HCT116 (cell line): ENCODE results near the gene CTXND1. TPM values are rescaled to one million over a fixed set of nuclear protein-coding genes. Genes with fewer than 3 reads are reported as not detected.

ENCODE experiments used
- ATAC-seq: fragments of 200-7000 bp; cut with Tn5 transposase; 2 replicates; pipeline ENCODE4 v1.9.1; 2020; ENCODE audit warnings: mild to moderate bottlenecking, moderate library complexity
- BruUV-seq: library from RNA; stranded (reverse); fragments of 400-500 nt; replicated peaks from 2 replicates; lab custom pipeline; 2021; lab: Mats Ljungman, UMichigan
- CTCF ChIA-PET: fragments of 300-600 bp; sonication (Branson Sonifier 250); formaldehyde crosslinking; loops from one replicate; lab custom pipeline; 2021; ENCODE audit warnings: antibody characterized with exemption; lab: Charles Lee
- POLR2A ChIA-PET: fragments of 300-600, 350-600 bp; sonication (Branson Sonifier 250); formaldehyde crosslinking; loops from one replicate; lab custom pipeline; 2021; ENCODE audit warnings: antibody characterized with exemption; lab: Charles Lee
- RAD21 ChIA-PET, 2 experiments: fragments of 300-600 bp; sonication (Branson Sonifier 250); formaldehyde crosslinking; loops; one replicate each; lab custom pipeline; 2023; ENCODE audit warnings: low total read pairs in 2 of 2; ENCODE audit not compliant: uncharacterized antibody in 2 of 2, unreplicated experiment in 2 of 2, low non-redundant PET in 1 of 2; lab: Charles Lee
- DNase-seq: peaks from one replicate; pipeline ENCODE4 v3.0.0-alpha.2; 2010; ENCODE audit warnings: low read depth, low spot score
- H2AFZ ChIP-seq: fragments of 200-600 bp; shearing (Covaris generic), sonication (generic); 2 replicates; pipeline ENCODE4 v1.6.1; 2017; ENCODE audit warnings: low read depth, mixed run types, mixed read lengths, antibody characterized with exemption, low read length; ENCODE audit not compliant: poor library complexity, severe bottlenecking
- H3K27ac ChIP-seq: 2 replicates; pipeline ENCODE4 v1.5.1; 2012; ENCODE audit warnings: low read depth, low read length
- H3K27me3 ChIP-seq: fragments of 200-600 bp; sonication (generic); 2 replicates; pipeline ENCODE4 v1.6.1; 2016; ENCODE audit warnings: mixed run types, low read length, mixed read lengths; ENCODE audit not compliant: insufficient read depth
- H3K36me3 ChIP-seq, 2 experiments: fragments of 200-500 bp in 1 of 2; fragments of 200-600 bp in 1 of 2; sonication (Bioruptor generic) in 1 of 2; sonication (generic) in 1 of 2; 2 replicates each; pipeline versions ENCODE4 v1.5.1 to v1.6.1; 2014 to 2016; ENCODE audit warnings: low read length in 2 of 2, inconsistent platforms in 1 of 2, mixed read lengths in 1 of 2, mixed run types in 1 of 2; ENCODE audit not compliant: insufficient read depth in 2 of 2, control insufficient read depth in 1 of 2
- H3K4me1 ChIP-seq, 2 experiments: fragments of 200-600 bp in 1 of 2; sonication (generic) in 1 of 2; 2 replicates each; pipeline versions ENCODE4 v1.5.1 to v1.6.1; 2012 to 2017; ENCODE audit warnings: low read length in 2 of 2, inconsistent platforms in 1 of 2, mild to moderate bottlenecking in 1 of 2, mixed read lengths in 1 of 2, mixed run types in 1 of 2, moderate library complexity in 1 of 2; ENCODE audit not compliant: insufficient read depth in 2 of 2, control insufficient read depth in 1 of 2
- H3K4me2 ChIP-seq: fragments of 200-600 bp; sonication (generic); 2 replicates; pipeline ENCODE4 v1.6.1; 2017; ENCODE audit warnings: mixed run types, low read length, mixed read lengths
- H3K4me3 ChIP-seq, 2 experiments: fragments of 200-600 bp in 1 of 2; sonication (generic) in 1 of 2; replicated peaks in 1 of 2; 2 replicates each; pipeline ENCODE4 v1.5.1; 2011 to 2016; ENCODE audit warnings: low read length in 2 of 2, control low read depth in 1 of 2, low read depth in 1 of 2, mild to moderate bottlenecking in 1 of 2, mixed read lengths in 1 of 2, mixed run types in 1 of 2
- H3K79me2 ChIP-seq: fragments of 200-600 bp; sonication (generic); 2 replicates; pipeline ENCODE4 v1.6.1; 2017; ENCODE audit warnings: mild to moderate bottlenecking, mixed run types, low read length, moderate library complexity, mixed read lengths; ENCODE audit not compliant: insufficient read depth
- H3K9ac ChIP-seq: fragments of 200-600 bp; sonication (generic); 2 replicates; pipeline ENCODE4 v1.6.1; 2016; ENCODE audit warnings: low read length, mixed read lengths
- H3K9me2 ChIP-seq: fragments of 200-600 bp; sonication (generic), shearing (Covaris generic); 2 replicates; pipeline ENCODE4 v1.6.1; 2017; ENCODE audit warnings: mixed run types, mild to moderate bottlenecking, moderate library complexity; ENCODE audit not compliant: insufficient read depth
- H3K9me3 ChIP-seq, 2 experiments: fragments of 200-500 bp in 1 of 2; fragments of 200-600 bp in 1 of 2; sonication (Bioruptor generic) in 1 of 2; sonication (generic) in 1 of 2; 2 replicates each; pipeline ENCODE4 v1.6.1; 2014 to 2017; ENCODE audit warnings: low read length in 2 of 2, mixed read lengths in 2 of 2, inconsistent platforms in 1 of 2, low read depth in 1 of 2, mild to moderate bottlenecking in 1 of 2, mixed run types in 1 of 2, moderate library complexity in 1 of 2; ENCODE audit not compliant: control insufficient read depth in 1 of 2, insufficient read depth in 1 of 2
- H4K20me1 ChIP-seq: fragments of 200-600 bp; sonication (generic), shearing (Covaris generic); 2 replicates; pipeline ENCODE4 v1.6.1; 2017; ENCODE audit warnings: mixed run types, mild to moderate bottlenecking, moderate library complexity; ENCODE audit not compliant: insufficient read depth
- ATF3 ChIP-seq: IDR thresholded peaks from 2 replicates; pipeline ENCODE4 v1.6.1; 2012
- CBX3 ChIP-seq: IDR thresholded peaks from 2 replicates; pipeline ENCODE4 v1.6.1; 2012; ENCODE audit warnings: low read depth
- CEBPB ChIP-seq: IDR thresholded peaks from 2 replicates; pipeline ENCODE4 v1.6.1; 2012; ENCODE audit warnings: low read depth
- ELF1 ChIP-seq: IDR thresholded peaks from 2 replicates; pipeline ENCODE4 v1.6.1; 2012; ENCODE audit warnings: low read depth, borderline replicate concordance
- EZH2 ChIP-seq: fragments of 200-600 bp; sonication (generic); IDR thresholded peaks from 2 replicates; pipeline ENCODE4 v1.6.1; 2017; ENCODE audit warnings: antibody characterized with exemption, mixed run types
- FOSL1 ChIP-seq: IDR thresholded peaks from 2 replicates; pipeline ENCODE4 v1.6.1; 2012; ENCODE audit warnings: low read depth
- JUND ChIP-seq: IDR thresholded peaks from 2 replicates; pipeline ENCODE4 v1.6.1; 2012
- POLR2AphosphoS5 ChIP-seq: IDR thresholded peaks from 2 replicates; pipeline ENCODE4 v1.6.1; 2011; ENCODE audit warnings: mild to moderate bottlenecking, low read depth, low read length, moderate library complexity
- RAD21 ChIP-seq: IDR thresholded peaks from 2 replicates; pipeline ENCODE4 v1.6.1; 2012; ENCODE audit warnings: low read depth, mild to moderate bottlenecking
- REST ChIP-seq: IDR thresholded peaks from 2 replicates; pipeline ENCODE4 v1.6.1; 2012; ENCODE audit warnings: low read depth
- SIN3A ChIP-seq: IDR thresholded peaks from 2 replicates; pipeline ENCODE4 v1.6.1; 2012; ENCODE audit warnings: low read depth
- SP1 ChIP-seq: IDR thresholded peaks from 2 replicates; pipeline ENCODE4 v1.6.1; 2012; ENCODE audit warnings: low read depth
- SRF ChIP-seq: IDR thresholded peaks from 2 replicates; pipeline ENCODE4 v1.6.1; 2012; ENCODE audit warnings: low read depth
- YY1 ChIP-seq: IDR thresholded peaks from 2 replicates; pipeline ENCODE4 v1.6.1; 2011; ENCODE audit warnings: low read length, low read depth, moderate library complexity, mild to moderate bottlenecking; ENCODE audit not compliant: insufficient replicate concordance; ENCODE audit errors: extremely low read depth
- ZNF274 ChIP-seq: fragments of 200-500 bp; sonication (Bioruptor generic); IDR thresholded peaks from 2 replicates; pipeline ENCODE4 v1.6.1; 2014; ENCODE audit warnings: mild to moderate bottlenecking, low read depth, low read length, inconsistent platforms
- intact Hi-C: fragments of 100-400 bp; cut with micrococcal nuclease; formaldehyde crosslinking; loops from 2 replicates; pipeline ENCODE4 v1.10.0; 2022
- total RNA-seq: library from RNA; stranded (reverse); gene quantifications from one replicate; pipeline ENCODE4 v1.2.1, GENCODE V29; 2021; ENCODE audit not compliant: unreplicated experiment
- TF ChIP-seq, protein P1 (sequence below), 3 experiments: fragments of 200-600 bp in 1 of 3; sonication (generic) in 1 of 3; IDR thresholded peaks in 2 of 3; conservative IDR thresholded peaks in 1 of 3; 2 replicates each; pipeline ENCODE4 v1.5.1; 2012 to 2017; ENCODE audit warnings: low read depth in 2 of 3, low read length in 2 of 3, antibody characterized with exemption in 1 of 3, borderline replicate concordance in 1 of 3, control low read depth in 1 of 3, mild to moderate bottlenecking in 1 of 3, mixed read lengths in 1 of 3, mixed run types in 1 of 3, moderate library complexity in 1 of 3; ENCODE audit not compliant: insufficient read depth in 1 of 3

Gene CTXND1
- total RNA-seq, 1 experiment from 2014 or later = not detected

DNA sequence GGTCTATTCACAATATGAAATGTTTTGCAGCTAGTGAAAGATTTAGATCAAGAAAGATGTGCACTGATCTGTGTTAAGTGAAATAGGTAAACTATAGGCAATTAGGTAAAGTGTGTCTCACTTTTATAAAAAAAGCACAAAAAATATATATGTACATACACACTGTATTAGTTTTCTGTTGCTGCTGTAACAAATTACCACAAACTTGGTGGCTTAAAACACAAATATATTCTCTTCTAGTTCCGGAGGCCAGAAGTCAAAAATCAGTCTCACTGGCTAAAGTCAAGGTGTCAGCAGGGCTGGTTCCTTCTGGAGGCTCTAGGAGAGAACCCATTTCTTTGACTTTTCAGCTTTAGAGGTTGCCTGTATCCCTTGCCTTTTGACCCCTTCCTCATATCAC lies 88.1 kb downstream of the CTXND1 start:
- ChIA-PET RAD21 (no interaction called here), CTCF (no interaction called here), POLR2A (no interaction called here)
- no peak overlapping the region for H2AFZ ChIP-seq
- H3K27me3 ChIP-seq = no peaks in the 10 kb centered on the region
- no peaks in the 10 kb centered on the region for H3K9me2 ChIP-seq
- DNase-seq (no peak), ATAC-seq (no peak)
- no peak for TF ChIP-seq FOSL1
- TF ChIP-seq JUND = no peak
- TF ChIP-seq POLR2AphosphoS5 = no peak
- TF ChIP-seq, protein P1, sequence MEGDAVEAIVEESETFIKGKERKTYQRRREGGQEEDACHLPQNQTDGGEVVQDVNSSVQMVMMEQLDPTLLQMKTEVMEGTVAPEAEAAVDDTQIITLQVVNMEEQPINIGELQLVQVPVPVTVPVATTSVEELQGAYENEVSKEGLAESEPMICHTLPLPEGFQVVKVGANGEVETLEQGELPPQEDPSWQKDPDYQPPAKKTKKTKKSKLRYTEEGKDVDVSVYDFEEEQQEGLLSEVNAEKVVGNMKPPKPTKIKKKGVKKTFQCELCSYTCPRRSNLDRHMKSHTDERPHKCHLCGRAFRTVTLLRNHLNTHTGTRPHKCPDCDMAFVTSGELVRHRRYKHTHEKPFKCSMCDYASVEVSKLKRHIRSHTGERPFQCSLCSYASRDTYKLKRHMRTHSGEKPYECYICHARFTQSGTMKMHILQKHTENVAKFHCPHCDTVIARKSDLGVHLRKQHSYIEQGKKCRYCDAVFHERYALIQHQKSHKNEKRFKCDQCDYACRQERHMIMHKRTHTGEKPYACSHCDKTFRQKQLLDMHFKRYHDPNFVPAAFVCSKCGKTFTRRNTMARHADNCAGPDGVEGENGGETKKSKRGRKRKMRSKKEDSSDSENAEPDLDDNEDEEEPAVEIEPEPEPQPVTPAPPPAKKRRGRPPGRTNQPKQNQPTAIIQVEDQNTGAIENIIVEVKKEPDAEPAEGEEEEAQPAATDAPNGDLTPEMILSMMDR (IDR thresholded peaks at IDR 0.05 in 2 of 3, conservative IDR thresholded peaks at IDR 0.05 in 1 of 3; ENCODE audit: borderline replicate concordance in 1 of 3, insufficient read depth in 1 of 3, low read depth in 2 of 3, low read length in 2 of 3) = no peak
- TF ChIP-seq YY1 = no peak
- TF ChIP-seq EZH2 = no peak
- TF ChIP-seq RAD21 = no peak
- TF ChIP-seq SIN3A = no peak
- no peak for TF ChIP-seq ELF1
- no peak for TF ChIP-seq ZNF274
- TF ChIP-seq SP1 = no peak
- TF ChIP-seq CEBPB = no peak
- no peak for TF ChIP-seq ATF3
- no peak for TF ChIP-seq SRF
- TF ChIP-seq CBX3 = no peak
- TF ChIP-seq REST = no peak
- H3K4me1 ChIP-seq = peaks cover 0 to 6% of the 10 kb centered on the region in 2 experiments; a peak in 1 of 4 replicates
- H3K36me3 ChIP-seq = 0 out of 4 replicates have a peak, but pooled peaks cover 0 to 2% of the 10 kb centered on the region in 2 experiments
- no peak overlapping the region for H3K9ac ChIP-seq
- H3K4me2 ChIP-seq = no peak overlapping the region
- BruUV-seq = no TSS peak
- intact Hi-C loops = no loop called here
- no peaks in the 10 kb centered on the region for H3K9me3 ChIP-seq
- no peaks in the 10 kb centered on the region for H3K79me2 ChIP-seq
- no peak overlapping the region for H3K4me3 ChIP-seq
- no peaks in the 10 kb centered on the region for H4K20me1 ChIP-seq
- no peak overlapping the region for H3K27ac ChIP-seq
